ENCODE data around the gene RAB1B.
"Not testable (repeated sequence)": the region's sequence is repeated elsewhere in the genome, so short reads cannot be mapped to it uniquely, and the experiment has no call there.

RAB1B gene

DNA sequence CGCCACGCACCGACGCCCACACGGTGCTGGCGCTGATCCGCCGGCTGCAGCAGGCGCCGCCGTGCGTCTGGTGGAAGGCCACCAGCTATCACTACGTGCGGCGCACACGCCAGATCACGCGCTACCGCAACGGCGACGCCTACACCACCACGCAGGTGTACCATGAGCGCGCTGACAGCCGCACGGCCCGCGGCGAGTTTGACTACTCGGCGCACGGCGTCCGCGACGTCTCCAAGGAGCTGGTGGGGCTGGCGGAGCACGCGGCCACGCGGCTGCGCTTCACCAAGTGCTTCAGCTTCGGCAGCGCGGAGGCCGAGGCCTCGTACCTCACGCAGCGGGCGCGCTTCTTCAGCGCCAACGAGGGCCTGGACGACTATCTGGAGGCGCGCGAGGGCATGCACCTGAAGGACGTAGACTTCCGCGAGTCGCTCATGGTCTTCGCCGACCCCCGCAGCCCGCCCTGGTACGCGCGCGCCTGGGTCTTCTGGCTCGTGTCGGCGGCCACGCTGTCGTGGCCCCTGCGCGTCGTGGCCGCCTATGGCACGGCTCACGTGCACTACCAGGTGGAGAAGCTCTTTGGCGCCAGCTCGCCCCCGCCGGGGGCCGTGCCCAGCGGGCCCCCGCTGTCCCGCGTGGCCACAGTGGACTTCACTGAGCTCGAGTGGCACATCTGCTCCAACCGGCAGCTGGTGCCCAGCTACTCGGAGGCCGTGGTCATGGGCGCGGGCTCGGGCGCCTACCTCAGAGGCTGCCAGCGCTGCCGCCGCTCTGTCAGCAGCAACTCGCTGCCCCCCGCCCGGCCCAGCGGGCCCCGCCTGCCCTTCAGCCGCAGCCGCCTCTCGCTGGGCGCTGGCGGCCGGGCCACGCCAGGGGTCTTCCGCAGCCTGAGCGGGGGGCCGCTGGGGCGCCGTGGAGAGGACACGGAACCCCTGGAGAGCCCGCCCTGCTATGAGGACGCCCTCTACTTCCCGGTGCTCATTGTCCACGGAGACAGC is 26.5 kb downstream of the RAB1B start:
- Histone ChIP-seq H3K4me1 (peaks cover 12% of the 10 kb centered on the region), H3K4me3 (no peak overlapping the region), H4K20me1 (no peaks in the 10 kb centered on the region; the same call in 1 of the 2 replicates), H3K27ac (no peak overlapping the region), H3K36me3 (no peaks in the 10 kb centered on the region), H3K4me2 (no peak overlapping the region), H3K9ac (no peak overlapping the region), H3K27me3 (peaks cover 52% of the 10 kb centered on the region), H3K9me3 (no peaks in the 10 kb centered on the region)
- no peak for TF ChIP-seq Cebpa-rat (IDR thresholded peaks at IDR 0.05)

DNA sequence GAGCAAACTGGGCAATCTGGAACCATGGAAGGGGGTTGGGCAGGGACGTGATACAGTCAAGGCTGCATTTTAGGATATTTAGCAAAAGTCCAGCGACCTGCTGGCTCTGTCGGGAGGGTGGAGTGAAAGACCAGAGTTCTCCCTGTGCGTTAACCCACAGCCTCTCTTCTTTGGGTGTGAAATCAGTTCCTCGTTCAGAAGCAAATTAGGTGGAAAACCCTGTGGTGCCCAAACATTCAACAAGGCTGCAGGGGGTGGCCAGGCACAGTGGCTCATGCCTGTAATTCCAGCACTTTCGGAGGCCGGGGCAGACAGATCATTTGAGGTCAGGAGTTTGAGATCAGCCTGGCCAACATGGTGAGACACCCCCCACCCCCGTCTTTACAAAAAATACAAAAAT is 29.2 kb downstream of the RAB1B start:
- H3K36me3 ChIP-seq, result no peaks in the 10 kb centered on the region
- H3K9ac ChIP-seq, result no peak overlapping the region
- no peaks in the 10 kb centered on the region for H4K20me1 ChIP-seq
- TF ChIP-seq Cebpa-rat (IDR thresholded peaks at IDR 0.05), result no peak
- no peak overlapping the region for H3K4me3 ChIP-seq
- H3K27ac ChIP-seq, result no peak overlapping the region
- no peak overlapping the region for H3K4me2 ChIP-seq
- no peaks in the 10 kb centered on the region for H3K9me3 ChIP-seq
- H3K4me1 ChIP-seq, result no peaks in the 10 kb centered on the region
- peaks cover 25% of the 10 kb centered on the region for H3K27me3 ChIP-seq

DNA sequence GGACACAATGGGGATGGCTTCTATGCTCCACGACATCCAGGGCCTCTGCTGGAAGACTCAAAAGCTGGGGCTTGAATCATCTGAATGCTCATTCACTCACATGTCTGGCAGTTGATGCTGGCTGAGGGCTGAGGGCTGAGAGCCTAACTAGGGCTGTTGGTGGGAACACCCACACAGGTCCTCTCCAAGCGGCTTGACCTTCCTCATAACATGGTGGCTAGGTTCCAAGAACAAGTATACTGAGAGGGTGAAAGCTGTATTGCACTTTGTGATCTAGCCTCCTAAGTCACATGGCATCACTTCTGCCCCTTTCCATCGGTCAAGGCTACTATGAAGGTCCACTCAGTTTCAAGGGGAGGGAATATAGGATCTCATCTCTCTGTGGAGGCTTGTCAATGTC is 30.7 kb downstream of the RAB1B start:
- TF ChIP-seq Cebpa-rat (IDR thresholded peaks at IDR 0.05), result no peak
- Histone ChIP-seq H4K20me1 (no peaks in the 10 kb centered on the region), H3K9ac (no peak overlapping the region), H3K4me3 (no peak overlapping the region), H3K4me1 (no peaks in the 10 kb centered on the region), H3K9me3 (no peaks in the 10 kb centered on the region), H3K27me3 (peaks cover 9% of the 10 kb centered on the region), H3K27ac (no peak overlapping the region), H3K36me3 (no peaks in the 10 kb centered on the region), H3K4me2 (no peak overlapping the region)

DNA sequence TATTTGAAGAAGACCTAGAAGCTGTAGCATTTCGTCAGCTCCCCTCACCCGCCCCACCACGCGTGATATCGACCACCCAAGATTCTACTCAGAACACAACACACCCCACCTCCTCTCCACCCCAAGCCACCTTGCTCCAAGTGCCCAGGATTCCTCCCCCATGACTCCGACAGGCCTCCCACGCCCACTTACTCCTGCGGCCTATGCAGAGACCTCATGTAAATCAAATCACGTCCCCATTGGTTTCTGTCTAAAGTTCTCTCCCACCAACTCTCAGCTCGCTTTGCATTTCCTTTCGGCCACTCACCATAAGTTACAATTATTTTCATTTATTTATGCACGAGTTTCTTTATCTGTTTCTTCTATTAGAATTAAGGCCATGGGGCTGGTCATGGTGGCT is 34.2 kb downstream of the RAB1B start:
- Histone ChIP-seq H4K20me1 (no peaks in the 10 kb centered on the region), H3K36me3 (no peaks in the 10 kb centered on the region), H3K27ac (no peak overlapping the region), H3K4me1 (no peaks in the 10 kb centered on the region), H3K4me2 (no peak overlapping the region), H3K9me3 (no peaks in the 10 kb centered on the region), H3K27me3 (no peaks in the 10 kb centered on the region), H3K4me3 (no peak overlapping the region), H3K9ac (no peak overlapping the region)
- TF ChIP-seq Cebpa-rat (IDR thresholded peaks at IDR 0.05), result no peak

DNA sequence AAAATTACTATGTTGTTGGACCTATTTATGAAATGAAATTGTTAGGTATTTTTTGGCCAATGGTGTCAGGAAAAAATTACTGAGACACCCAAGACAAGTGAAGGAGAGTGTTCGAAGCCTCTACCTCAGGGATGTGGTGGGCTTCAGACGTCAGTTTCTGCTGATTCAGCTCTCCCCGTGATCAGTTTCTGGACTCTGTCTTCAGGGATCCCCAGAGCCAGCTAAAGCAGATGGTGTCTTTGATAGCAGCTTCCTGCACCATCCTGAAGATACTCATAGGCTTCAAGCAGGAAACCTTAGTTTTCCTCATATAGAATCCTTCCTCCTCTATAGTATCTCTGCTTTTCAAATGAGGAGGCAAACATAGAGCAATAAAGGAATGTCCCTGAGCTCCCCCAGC is 41.0 kb downstream of the RAB1B start:
- H3K4me3 ChIP-seq, result no peak overlapping the region
- no peak for TF ChIP-seq Cebpa-rat (IDR thresholded peaks at IDR 0.05)
- no peaks in the 10 kb centered on the region for H3K27me3 ChIP-seq
- H3K27ac ChIP-seq, result no peak overlapping the region
- H3K9me3 ChIP-seq, result no peaks in the 10 kb centered on the region
- no peak overlapping the region for H3K4me2 ChIP-seq
- no peak overlapping the region for H3K9ac ChIP-seq
- peaks cover 2% of the 10 kb centered on the region for H4K20me1 ChIP-seq
- peaks cover 32% of the 10 kb centered on the region for H3K4me1 ChIP-seq
- no peaks in the 10 kb centered on the region for H3K36me3 ChIP-seq

DNA sequence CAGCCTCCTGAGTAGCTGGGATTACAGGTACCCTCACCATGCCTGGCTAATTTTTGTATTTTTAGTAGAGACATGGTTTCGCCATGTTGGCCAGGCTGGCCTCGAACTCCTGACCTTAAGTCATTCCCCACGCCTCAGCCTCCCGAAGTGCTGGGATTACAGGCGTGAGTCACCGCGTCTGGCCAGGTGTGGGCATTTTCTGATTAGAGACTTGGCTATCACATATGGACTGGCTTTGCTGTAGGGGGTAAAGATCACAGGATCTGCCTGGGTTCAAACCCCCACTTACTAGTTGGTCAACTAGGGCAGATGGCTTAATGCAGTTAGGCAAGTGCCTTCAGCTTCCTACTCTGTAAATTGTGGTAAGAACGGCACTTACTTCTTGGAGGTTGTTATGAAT is 41.9 kb downstream of the RAB1B start:
- H3K4me1 ChIP-seq, result peaks cover 41% of the 10 kb centered on the region

DNA sequence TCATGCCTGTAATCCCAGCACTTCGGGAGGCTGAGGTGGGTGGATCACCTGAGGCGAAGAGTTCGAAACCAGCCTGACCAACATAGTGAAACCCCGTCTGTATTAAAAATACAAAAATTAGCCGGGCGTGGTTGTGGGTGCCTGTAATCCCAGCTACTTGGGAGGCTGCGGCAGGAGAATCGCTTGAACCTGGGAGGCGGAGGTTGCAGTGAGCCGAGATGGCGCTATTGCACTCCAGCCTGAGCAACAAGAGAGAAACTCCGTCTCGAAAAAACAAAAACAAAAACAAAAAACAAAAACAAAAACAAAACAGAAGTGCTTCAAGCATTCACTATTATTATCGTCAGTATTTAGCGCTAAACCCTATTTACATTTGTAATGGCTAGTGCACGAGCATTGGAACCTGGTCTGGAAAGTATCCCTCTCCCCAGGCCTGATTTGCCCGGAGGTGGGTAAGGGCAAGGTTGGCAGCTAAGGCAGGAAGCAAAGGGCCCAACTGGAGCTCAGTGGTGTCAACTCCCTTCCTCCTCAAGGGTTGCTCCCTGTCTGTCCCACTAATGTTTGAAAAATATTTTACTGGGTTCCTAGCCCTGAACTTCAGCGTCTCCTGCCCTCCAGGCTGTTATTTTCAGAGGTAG is 42.5 kb downstream of the RAB1B start:
- H3K4me2 ChIP-seq, result peak overlapping the region; percentile 62
- H3K9ac ChIP-seq, result peak overlapping the region; percentile 58; the same call in 1 of the 2 replicates
- not testable (repeated sequence) for H3K4me3 ChIP-seq

More for the DNA sequence above, 41.9 kb downstream of the RAB1B start:
- H3K4me2 ChIP-seq, result peak overlapping the region; percentile 62; the same call in 1 of the 2 replicates
- H3K27me3 ChIP-seq, result no peaks in the 10 kb centered on the region
- no peaks in the 10 kb centered on the region for H3K36me3 ChIP-seq
- no peak overlapping the region for H3K27ac ChIP-seq
- no peak for TF ChIP-seq Cebpa-rat (IDR thresholded peaks at IDR 0.05)
- H4K20me1 ChIP-seq, result peaks cover 11% of the 10 kb centered on the region
- no peak overlapping the region for H3K4me3 ChIP-seq
- no peaks in the 10 kb centered on the region for H3K9me3 ChIP-seq
- no peak overlapping the region for H3K9ac ChIP-seq

DNA sequence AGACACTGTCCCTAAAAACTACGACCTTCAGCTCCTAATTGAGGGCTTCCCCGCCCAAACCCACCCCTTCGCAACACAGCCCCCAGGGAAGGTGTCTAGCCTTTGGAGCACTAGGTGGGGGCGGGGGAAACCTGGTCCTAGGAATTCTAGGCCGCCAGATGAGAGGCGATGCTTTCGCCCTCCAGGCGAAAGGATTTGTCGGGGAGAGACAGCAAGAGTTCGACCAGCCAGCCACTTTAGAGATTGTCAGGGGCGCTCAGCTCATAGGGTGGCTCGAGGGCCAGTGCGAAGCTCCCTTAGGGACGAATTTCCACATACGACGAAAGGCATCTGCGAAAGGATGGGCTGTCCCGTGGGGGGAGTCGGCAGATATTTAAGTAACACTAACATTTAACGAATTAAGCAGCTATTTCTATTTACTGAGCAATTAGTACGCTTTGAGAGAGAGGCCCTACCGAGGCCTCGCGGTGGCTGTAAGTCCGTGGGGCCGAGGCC is 43.1 kb downstream of the RAB1B start:
- no peak for TF ChIP-seq Cebpa-rat (IDR thresholded peaks at IDR 0.05)
- H3K36me3 ChIP-seq, result no peaks in the 10 kb centered on the region
- peaks cover 52% of the 10 kb centered on the region for H3K4me1 ChIP-seq
- H3K27ac ChIP-seq, result peak overlapping the region; percentile 59
- peak overlapping the region; percentile 58 for H3K9ac ChIP-seq
- H4K20me1 ChIP-seq, result peaks cover 22% of the 10 kb centered on the region
- H3K9me3 ChIP-seq, result no peaks in the 10 kb centered on the region
- peak overlapping the region; percentile 62 for H3K4me2 ChIP-seq
- H3K27me3 ChIP-seq, result no peaks in the 10 kb centered on the region
- H3K4me3 ChIP-seq, result peak overlapping the region; percentile 68

More for the DNA sequence above, 42.5 kb downstream of the RAB1B start:
- peaks cover 17% of the 10 kb centered on the region for H4K20me1 ChIP-seq
- H3K9me3 ChIP-seq, H3K36me3 ChIP-seq, H3K27me3 ChIP-seq: not testable (repeated sequence)
- 0 out of 2 replicates have a peak overlapping the region, but pooled peaks have one; percentile 59 for H3K27ac ChIP-seq
- peaks cover 47% of the 10 kb centered on the region for H3K4me1 ChIP-seq

DNA sequence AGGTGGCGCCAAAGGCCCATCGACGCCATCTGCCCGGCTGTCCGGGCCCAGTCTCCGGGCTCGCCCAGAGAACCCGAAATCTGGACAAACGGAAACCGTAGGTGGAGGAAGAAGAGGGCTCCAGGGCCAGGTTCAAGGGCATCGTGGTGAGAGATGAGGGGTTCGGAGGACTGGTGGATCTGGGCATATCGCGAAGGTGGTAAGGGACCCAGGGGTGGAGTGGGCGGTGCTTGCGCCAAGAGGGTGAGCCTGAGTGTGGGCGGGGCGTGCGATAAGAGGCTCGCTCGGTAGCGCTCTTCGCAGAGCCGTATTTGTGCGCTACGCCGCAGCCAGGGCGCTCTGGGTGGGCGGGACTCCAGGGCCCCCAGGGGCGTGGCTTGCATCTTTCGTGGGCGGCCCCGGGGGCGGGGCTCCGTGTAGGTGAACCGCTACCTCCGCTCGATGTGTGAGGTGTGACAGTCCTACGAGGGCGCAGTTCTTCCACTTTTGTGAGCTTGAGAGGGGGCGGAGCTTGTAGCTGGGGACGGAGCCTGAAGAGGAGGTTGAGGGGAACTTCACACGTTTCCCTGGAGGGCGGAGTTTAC is 43.6 kb downstream of the RAB1B start:
- peak overlapping the region; percentile 59 for H3K27ac ChIP-seq
- peak overlapping the region; percentile 62 for H3K4me2 ChIP-seq
- H4K20me1 ChIP-seq, result peaks cover 24% of the 10 kb centered on the region
- no peaks in the 10 kb centered on the region for H3K27me3 ChIP-seq
- no peak for TF ChIP-seq Cebpa-rat (IDR thresholded peaks at IDR 0.05)
- H3K9ac ChIP-seq, result peak overlapping the region; percentile 58
- H3K4me1 ChIP-seq, result peaks cover 55% of the 10 kb centered on the region
- no peaks in the 10 kb centered on the region for H3K9me3 ChIP-seq
- H3K4me3 ChIP-seq, result peak overlapping the region; percentile 68
- H3K36me3 ChIP-seq, result no peaks in the 10 kb centered on the region

Data from BLaER1 (cell line).